ENCODE measurements around the gene GDF11.
A peak's percentile ranks its signal among the peaks of the same experiment; 100 is the strongest.

The GDF11 gene

GRCh38 chr12:55742719-55743405 is at the start of gene GDF11:
Gene GDF11 (plus strand): TSS chr12:55743122. CDS start chr12:55743317, 195 bp downstream.
- DNase-seq: peak; percentile 62 to 83

GRCh38 chr12:55693323-55694187 is 49.4 kb upstream of the GDF11 start:
- no peak for DNase-seq

- no peak for DNase-seq
These were observed 48.8 kb upstream of the GDF11 start for GRCh38 chr12:55694188-55694515.

DNA sequence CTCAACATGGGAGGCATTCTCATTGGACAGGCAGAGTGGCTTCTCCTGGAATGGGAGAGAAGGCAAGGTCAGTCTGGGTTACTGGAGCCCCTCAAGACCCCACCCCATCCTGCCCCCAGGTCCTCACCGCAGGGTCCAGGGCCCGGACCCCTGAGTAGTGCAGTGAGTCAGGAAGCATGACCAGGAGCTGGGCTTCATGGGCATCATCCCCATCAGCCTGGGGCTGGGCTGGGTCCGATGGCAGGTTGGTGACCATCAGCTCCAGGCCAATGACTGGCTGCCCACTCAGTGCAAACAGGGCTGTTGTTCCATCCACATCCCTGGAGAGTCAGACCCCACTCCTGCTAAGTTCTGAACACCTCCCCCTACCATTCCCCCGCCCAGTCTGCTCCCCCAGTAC is 48.3 kb upstream of the GDF11 start:
- no peak for DNase-seq

DNA sequence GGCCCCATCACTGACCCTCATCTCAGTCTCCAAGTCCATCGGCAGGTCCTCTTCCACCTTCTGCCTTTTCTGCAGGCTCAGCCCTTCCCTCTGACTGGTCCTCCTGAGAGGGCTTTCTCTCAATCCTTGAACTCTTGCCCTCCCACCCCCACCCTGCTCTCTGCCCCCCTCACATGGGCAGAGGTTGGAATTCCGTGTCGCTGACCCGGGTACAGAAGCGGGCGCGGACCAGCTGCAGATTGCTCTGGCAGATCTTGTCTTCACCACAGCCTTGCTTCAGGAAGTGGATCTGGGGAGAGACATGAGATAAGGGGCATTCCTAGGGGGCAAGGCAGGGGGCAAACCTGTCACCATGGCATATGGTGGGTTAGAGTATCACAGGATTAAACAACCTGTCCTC is 47.6 kb upstream of the GDF11 start:
- no peak for DNase-seq

DNA sequence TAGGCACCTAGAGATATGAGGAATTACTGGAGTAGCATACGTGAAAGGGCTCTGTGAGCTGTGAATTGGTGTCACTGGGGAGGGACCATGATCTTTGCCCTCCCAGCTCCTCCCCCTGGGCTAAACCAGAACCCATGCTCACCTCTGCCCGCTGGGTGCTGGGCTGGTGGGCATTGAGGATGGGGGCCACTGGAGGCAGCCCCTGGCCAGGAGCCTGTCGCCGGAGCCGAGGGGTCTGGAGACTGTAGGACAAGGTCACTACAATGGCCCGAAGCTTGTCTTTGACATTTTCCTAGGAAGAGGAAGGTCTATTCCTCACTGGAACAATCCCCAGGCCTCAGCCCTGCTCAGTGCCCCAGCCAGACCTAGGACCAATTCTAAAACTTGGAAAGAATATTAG is 46.8 kb upstream of the GDF11 start:
- DNase-seq: no peak

DNA sequence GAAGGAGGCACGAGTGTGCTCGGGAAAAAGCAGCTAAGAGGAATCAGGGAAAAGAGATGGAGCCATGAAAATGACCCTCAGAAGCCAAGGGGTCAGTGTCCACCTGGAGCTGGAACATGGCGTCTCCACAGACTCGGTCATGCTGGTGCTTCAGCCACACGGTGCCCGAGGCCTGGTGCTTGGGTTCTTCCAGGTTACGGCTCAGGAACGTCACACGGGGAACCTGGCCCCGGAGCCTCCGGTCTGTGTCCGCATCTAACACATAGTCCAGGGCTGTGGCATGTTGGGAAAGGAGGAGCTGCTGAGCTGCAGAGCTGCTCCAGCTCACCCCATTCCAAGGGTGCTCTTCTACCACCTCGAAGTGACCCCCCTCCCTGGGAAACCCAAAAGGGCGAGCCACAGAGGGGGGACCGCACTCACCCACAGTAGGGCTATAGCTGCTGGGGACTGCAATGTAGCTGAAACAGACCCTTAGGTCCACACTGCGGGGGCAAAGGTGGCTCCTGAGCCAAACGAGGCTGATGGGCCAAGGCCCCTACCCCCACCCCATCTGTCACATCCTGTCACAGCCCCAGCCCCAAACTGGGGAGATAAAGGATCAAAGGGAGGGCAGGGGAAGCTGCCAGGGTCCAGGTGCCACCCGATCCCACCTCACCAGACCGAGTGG is 46.0 kb upstream of the GDF11 start:
- DNase-seq: no peak

DNA sequence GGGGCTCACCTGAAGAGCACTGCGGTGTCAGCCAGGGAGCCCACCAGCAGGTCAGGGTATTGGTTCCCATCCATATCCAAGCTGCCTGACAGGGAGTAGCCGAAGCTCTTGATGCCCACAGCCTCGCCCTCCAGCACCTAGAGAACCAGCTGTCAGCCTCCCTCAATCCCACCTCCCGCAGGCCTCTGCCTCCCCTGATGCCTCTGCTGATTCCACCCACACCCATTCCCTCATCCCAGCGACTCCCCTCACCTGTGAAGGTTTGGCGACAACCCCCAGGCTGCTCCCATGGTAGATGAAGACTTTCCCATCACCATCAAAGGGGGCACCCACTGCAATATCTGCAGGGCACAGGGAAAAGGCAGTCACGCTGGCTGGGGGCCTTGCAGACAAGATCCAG is 45.2 kb upstream of the GDF11 start:
- no peak for DNase-seq

DNA sequence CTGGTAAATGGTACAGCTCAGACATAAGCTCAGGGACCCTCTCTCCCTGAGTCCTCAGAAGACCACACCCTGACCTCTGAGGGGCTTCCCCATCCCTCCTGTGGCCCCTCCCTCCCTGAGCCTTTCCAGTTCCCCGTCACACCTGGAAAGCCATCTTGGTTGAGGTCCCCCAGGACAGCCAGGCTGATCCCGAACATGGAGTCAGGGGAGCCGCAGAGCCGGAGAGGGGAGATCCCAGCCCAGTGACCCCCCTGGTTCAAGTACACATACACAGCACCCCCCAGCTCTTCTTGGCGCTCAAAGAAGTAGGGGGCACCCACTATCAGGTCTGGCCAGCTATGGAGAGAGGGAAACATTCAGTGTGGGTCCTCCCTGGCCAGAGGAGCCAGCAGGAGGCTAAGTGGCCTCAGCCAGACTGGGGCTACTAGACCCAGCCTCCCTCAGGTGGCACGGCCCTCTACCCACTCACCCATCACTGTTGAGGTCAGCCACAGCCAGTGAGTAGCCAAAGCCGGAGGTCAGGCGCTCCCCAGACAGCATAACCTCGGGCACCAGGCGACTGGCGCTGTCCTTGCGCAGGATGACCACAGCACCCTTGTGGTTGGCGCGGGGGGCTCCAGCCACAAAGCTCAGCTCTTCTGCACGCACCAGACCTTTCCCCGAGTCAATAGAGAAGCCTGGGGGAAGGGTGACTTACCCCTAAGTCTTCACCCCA is 44.5 kb upstream of the GDF11 start:
- DNase-seq: no peak

DNA sequence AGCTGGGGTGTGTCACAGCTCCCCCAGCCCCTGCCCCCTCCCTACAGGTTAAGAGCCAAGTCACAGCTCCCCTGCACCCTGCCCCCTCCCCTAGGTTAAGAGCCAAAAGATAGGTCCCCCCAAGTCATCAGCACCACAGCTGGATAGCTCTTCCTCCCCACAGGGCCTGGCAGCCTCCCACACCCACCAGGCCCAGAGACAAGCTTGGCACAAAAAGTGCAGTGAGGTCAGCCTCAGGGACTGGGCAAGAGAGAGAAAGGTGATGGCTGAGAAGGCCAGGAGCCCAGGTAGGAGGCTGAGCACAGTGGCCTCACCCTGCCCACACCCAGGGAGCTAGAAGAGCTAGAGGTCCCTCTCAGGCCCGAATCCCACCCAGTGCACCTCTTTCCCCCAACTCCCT is 44.0 kb upstream of the GDF11 start:
- no peak for DNase-seq

DNA sequence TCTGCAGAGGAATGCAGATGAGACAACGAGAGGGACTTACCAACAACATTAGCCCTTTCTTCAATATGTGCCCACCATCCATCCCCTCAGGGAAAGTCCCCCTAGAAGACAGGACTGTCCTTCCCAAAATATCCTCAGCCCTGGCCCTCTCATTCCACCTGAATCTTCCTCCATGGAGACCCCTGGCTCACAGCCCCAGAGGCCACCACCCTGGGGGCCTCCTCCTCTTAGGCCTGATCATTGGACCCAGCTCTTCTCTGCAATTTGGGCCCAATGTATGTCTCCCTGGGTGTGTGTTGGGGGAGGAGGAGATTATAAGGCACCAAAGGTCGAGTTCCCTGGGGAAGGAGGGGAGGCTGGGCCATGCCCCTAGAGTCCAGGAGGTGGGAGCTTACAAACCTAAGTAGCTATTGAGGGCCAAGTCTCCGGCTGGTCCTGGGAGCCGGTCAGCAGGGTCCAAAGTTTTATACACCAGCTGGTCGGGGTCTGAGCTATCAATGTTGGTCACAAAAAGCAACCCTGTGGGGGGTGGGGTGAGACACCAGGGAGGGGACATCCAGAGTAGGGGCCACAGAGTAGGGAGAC is 43.4 kb upstream of the GDF11 start:
- DNase-seq: no peak

DNA sequence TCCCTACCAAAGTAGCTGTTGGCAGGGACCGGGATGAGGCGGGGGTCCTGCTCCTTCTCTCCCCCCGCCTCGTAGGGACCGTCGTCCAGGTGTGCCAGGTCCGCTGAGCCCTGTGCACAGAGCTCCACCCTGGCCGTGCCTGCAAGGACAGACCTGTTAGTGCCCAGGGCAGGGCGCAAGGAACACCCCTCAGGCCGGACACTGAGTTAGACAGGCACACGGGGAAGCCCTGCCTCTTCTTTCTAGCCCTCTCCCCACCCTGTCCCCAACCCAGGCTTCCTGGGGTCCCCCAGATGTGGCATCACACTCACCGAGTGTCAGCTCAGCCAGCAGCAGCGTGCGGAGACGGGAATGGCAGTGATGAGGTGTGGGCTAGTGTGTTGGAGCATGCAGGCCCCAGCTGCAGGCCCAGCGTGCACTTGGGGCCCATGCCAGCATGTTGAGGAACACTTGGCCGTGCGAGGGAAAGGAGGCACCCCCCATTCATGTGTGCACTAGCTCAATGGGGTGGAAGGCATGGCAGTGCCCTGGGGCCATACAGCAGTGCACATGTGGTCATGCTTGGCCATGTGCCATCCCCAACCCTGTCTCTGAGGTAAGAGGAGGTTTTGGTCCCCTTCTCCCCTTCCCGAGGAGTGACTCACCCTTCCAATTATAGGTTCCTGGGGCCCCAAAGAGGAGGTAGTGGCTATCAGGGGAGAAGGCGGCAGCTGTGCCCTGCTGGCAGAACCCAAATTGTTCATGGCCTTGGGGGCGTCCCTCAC is 42.5 kb upstream of the GDF11 start:
- DNase-seq: no peak

DNA sequence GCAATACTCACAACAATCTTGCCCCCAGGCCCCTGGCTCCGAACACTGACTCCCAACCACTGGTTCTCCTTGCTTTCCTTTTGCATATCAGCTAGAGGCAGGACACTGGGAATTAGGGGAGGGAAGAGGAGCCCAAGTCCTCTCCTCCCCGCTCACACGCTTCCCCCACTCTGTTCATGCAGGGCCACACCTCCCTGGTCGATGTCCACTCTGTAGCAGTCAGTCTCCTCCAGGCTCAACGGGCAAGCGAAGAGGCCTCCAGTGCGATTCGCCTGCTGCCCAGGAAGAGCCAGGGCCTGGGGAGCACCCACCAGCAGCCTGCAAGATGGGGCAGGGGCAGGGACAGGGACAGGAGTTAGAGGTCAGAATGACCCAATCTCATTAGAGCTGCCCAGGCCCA is 40.1 kb upstream of the GDF11 start:
- DNase-seq: no peak

DNA sequence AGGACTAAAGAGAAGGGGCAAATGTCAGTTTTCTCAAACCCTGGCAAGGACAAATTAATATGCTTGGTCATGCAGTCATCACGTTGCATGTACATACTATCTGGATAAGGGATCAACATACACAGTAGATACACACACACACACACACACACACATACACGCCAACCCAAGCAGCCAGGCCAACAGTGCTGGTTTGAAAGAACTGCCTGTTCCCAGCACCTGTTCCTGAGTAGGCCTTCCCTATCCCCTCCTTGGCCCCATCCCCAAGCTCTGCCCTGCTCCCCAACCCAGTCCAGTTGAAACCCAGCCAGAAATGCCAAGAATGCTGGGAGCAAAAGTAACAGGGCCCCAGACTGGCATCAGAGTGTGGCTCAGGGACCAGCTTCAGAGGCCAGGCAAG is 39.6 kb upstream of the GDF11 start:
- no peak for DNase-seq

- no peak for DNase-seq
These were observed 38.8 kb upstream of the GDF11 start for GRCh38 chr12:55703901-55704761.

DNA sequence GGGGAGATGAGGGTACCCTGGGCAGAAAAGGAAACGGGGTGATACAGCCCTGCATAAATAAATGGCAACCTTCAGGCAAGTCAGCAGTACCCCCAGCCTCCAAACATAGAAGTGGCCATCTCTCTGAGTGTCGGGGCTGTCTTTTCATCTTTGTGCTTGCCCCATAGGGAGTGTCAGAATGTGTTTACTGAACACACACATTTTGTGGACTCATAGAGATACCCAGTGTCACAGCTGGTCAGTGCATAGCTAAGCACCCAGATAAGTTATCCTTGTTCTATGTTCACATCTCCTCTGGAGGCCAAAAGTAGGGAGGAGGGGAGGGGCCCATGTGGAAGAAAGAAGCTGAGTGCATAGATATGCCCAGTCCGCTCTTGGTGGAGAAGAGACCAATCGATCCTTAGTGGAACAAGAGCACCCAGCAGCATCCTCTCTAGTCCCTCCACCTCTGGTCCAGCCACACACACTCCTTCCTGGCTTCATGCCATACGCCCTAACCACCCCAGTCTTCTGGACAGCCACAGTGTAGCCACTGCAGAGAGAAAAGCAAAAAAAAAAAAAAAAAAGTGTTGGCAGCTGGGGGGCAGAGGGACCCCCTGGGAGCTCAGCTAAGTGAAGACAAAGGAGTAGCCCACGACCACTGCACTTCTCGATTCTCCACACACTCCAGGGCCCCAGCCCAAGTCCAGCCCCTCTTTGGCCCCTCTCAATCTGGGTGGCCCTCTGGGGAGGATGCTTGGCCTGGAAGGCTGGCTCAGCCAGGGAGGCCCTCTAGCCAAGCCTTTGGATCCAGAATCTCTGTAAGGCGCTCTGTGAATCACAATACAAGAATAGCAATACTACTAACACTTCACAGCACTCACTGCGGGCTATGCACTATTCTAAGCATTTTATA is 37.9 kb upstream of the GDF11 start:
- no peak for DNase-seq

GRCh38 chr12:55705782-55706402 is 37.0 kb upstream of the GDF11 start:
- no peak for DNase-seq

DNA sequence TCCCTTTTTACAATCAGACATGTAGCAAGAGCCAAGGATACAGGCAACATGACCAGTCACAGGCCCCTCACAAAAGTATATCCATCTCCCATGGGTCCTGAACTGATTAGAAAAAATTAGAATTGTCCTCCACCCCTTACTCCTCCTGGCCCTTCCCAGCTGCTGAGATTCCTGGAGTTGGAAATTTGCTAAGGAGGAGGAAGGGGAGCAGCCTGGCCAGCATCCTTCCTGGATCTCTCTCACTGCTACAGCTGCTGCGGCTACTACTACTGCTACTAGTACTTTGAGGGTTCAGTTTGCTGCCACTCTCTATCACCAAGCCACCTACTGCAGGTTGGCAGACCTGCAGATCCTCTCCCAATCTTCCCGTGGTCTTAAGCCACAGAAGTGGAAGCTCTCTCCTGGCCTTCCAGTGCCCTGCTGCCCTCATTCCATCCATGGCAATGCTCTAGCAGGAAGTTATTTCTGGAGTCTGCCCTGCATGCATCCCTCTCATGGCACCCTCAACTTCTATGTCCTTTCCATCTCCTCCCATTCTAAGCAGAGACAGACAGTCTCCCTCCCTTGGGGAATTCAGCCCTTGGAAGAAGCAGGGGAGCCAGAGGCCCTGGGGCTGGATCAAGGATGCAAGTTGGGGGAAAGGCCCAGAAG is 36.2 kb upstream of the GDF11 start:
- DNase-seq: no peak

DNA sequence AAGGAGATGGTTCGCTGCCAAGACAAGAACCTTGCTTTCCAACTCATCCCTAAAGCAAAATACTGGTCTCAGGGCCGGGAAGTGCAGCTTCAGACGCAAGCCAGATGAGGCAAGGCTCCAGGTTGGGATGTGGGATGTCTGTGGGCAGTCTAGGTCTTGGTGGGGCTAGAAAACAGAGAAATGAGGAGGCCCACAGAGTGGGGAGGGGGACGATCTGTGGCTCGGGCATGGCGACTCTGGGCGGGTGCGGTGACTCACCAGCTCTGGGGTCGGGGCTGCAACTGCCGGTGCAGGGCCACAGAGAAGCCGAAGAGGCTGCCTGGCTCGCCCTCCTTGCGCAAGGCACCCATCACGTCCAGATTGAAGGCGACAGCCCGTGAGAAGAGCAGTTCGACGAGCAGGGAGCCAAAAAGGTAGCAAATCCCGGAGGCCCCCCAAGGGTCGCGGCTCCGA is 35.7 kb upstream of the GDF11 start:
- no peak for DNase-seq

All from Kasumi-1 (cell line).